PC-9 (cell line): ENCODE data around the gene MMP7.

Experiments used
- EZH2 ChIP-seq: fragments of 200-600 bp; sonication (generic); IDR thresholded peaks from 2 replicates; pipeline ENCODE4 v1.8.0; 2017; ENCODE audit warnings: antibody characterized with exemption, low read depth
- TF ChIP-seq, protein P1 (sequence below): fragments of 200-600 bp; sonication (generic); conservative IDR thresholded peaks from 2 replicates; pipeline ENCODE4 v1.6.1; 2017; ENCODE audit warnings: mixed run types, antibody characterized with exemption, mild to moderate bottlenecking, moderate library complexity

- TF ChIP-seq, protein P1, sequence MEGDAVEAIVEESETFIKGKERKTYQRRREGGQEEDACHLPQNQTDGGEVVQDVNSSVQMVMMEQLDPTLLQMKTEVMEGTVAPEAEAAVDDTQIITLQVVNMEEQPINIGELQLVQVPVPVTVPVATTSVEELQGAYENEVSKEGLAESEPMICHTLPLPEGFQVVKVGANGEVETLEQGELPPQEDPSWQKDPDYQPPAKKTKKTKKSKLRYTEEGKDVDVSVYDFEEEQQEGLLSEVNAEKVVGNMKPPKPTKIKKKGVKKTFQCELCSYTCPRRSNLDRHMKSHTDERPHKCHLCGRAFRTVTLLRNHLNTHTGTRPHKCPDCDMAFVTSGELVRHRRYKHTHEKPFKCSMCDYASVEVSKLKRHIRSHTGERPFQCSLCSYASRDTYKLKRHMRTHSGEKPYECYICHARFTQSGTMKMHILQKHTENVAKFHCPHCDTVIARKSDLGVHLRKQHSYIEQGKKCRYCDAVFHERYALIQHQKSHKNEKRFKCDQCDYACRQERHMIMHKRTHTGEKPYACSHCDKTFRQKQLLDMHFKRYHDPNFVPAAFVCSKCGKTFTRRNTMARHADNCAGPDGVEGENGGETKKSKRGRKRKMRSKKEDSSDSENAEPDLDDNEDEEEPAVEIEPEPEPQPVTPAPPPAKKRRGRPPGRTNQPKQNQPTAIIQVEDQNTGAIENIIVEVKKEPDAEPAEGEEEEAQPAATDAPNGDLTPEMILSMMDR: no peak
- TF ChIP-seq EZH2: no peak
Measured at GRCh38 chr11:102521121-102521520, 9.4 kb downstream of the MMP7 start.
